GM19043 (cell line): ENCODE measurements around the gene PICK1.

Experiments
- ATAC-seq: cut with Tn5 transposase; IDR thresholded peaks from one replicate; pipeline ENCODE4 v1.9.1; 2021; ENCODE audit warnings: low read depth; ENCODE audit not compliant: unreplicated experiment

The PICK1 gene

DNA sequence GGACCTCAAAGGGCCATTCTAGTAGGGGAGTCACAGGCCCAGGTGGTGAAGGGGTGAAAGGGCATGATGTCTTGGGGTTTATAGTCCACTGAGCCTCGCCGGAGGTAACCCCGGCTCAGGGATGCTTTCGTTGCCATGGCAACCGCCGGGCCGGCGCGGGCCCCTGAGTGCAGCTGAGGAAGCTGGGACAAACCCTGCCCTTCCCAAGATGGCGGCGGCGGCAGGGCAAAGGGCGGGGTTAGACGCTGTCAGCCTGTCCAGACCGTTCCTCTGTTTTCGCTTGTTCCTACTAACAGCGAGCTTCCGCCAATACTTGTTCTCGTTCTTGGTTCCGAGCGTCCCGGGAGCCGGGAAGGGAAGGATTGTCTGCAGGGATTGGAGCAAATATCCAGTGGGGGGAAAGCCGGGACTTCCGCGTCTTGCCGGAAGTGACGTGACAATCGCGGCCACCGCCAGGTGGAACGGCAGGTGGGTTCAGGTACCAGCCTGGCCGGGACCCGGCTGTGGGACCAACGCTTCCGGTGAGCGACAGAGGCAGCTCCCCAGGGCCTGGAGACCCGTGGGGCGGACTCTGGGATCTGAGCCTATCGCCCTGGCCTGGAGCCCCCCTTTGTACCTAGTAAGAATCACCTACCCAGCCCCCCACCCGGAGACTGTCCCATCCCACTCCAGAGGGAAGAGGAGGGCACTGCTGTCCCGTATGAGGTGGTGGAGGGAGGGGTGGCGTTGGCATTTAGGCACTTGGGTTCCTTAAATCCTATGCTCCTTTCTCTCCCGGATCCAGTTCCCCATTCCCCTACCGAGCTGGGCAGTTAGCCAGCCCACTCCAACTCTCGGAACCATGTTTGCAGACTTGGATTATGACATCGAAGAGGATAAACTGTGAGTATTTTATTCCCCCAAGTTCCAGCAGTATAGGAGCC, at the start of gene PICK1:
Gene PICK1 (plus strand): TSS at position 436 of the 923 bp plus-strand sequence. CDS start 406 bp downstream, at position 842.
- no peak for ATAC-seq

DNA sequence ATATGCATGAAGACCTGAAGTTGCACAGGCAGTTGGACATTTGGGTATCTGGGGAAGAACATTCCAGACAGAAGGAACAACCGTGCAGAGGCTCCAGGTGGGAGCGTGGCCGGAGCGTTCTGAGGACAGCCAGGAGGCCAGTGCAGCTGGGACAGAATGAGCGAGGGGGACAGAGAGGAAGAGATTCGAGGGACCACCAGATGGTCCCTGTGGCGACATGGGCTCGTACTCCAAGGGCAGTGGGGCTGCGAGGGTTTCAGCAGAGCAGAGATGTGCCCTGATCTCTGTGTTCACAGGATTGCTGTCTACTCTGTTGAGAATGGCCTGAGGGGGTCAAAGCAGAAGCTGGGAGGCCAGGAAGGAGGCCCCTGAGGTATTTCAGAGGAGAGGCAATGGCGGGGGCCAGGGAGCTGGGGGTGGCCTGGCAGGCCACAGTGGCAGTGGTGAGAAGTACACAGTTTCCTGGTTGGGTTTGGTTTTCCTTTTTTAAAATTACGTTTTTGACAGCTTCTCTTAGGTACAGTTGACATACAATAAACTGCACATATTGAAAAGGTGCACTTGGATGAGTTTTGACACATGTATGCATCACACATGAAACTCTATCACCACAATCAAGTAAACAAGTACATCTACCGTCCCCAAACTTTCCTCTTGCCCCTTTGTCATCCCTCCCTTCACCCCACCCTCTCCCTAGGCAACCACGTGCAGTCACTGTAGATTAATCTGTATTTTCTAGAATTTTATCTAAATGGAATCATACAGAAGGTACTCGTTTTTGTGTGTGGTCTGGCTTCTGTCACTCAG, 48.0 kb upstream of the PICK1 start:
- ATAC-seq = no peak

DNA sequence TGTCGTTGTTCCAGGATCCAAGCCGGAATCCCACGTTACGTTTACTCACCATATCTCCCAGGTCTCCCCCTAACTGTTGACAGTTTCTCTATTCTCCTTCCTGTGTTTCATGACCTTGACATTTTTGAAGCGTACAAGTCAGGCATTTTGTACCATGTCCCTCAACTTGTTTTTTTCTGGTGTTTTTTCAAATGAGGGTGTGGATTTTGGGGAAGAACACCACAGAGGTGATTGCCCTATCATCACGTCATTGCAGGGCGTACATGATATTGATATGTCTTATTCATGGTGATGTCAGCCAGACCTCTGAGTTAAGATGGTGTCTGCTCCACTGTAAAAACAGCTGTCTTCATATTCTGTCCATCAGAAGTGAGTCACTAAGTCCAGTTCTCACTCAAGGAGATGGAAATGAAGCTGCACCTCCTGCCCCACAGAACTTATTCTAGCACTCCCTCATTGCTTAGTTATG, 44.6 kb upstream of the PICK1 start:
- no peak for ATAC-seq

DNA sequence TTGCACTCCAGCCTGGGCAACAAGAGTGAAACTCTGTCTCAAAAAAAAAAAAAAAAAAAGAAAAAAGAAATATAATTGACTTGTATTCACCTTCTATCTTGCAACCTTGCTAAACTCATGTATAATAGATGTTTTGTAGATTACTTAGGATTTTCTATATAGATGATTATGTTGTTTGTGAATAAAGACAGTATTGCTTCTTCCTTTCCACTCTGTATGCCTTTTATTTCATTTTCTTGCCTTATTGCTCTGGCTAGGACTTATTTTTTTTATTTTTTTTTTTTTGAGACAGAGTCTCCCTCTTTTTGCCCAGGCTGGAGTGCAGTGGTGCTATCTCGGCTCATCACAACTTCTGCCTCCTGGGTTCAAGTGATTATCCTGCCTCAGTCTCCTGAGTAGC, 43.1 kb upstream of the PICK1 start:
- ATAC-seq = no peak

DNA sequence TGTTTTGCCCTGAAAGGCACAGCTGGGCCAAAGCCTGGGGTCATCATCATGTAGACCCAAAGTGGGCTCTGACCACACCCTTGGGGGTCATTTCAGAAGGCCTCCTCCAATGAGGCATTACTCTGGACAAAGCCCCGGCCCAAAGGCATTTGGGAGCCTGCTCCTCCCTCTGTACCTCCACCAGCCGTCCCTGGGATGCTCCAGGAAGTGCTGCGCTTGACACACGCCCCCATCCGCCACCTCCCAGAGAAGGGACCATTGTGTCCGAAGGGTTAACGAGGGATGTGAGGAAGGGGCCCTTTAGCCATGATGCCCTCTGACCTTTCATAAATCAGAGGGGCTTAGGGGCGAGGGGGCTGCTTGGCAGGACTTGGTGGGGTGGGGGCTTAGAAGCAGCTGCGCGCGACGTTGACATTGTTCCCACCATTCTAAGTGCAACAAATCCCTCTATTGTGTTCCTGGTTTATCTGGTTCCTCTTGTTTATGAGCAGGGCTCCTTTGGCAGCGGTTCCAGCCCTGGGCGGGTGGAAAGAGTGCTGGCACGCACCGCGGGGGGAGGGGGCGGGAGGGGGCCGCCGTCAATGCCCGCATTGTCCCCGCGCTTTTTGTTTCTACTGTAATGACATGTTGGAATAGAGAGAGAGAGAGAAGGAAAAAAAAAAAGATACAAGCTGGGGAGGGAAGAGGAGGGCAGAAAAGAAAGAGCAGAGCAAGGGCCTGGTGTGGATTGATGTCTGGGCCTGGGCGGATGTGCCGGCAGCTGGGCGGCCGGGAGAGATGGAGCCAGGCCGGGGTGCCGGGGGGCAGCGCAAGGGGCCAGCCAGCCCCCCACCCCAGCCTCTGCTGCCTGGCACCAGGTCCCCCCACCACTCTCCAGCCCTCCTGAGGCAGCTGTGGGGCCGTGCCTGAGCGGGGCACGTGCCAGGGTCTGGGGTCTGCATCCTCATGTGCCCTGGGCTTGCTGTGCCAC, 40.7 kb upstream of the PICK1 start:
- no peak for ATAC-seq

DNA sequence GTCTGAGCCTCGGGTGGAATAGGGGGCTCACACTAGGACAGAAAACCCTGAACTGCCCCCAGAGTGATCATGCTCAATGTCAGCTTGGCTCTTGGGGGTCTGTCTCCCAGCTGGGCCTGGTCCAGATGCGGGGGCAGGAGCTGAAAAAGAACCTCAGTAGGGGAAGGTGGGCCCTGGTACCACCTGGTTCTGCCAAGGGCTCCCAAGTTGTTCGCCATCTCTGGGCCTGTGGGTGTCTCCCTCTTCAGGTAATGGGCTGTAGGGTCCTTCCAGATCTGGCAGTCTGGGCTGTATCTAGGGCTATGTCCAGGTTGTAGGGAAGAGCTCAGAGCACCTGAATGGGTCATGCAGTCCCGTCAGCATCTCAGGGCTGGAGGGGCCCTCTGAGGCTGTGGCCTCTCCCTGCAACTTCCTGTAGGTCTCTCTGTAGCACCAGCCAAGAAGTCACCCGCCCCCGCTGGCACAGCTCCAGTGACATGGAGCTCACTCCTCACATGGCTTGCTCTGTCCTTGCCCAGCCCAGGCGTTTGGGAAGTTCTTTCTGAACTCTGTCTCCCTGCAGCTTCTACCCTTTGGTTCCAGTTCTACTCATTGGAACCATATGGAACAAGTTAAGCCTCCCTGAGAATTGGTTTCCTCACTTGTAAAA, 39.8 kb upstream of the PICK1 start:
- ATAC-seq = no peak

DNA sequence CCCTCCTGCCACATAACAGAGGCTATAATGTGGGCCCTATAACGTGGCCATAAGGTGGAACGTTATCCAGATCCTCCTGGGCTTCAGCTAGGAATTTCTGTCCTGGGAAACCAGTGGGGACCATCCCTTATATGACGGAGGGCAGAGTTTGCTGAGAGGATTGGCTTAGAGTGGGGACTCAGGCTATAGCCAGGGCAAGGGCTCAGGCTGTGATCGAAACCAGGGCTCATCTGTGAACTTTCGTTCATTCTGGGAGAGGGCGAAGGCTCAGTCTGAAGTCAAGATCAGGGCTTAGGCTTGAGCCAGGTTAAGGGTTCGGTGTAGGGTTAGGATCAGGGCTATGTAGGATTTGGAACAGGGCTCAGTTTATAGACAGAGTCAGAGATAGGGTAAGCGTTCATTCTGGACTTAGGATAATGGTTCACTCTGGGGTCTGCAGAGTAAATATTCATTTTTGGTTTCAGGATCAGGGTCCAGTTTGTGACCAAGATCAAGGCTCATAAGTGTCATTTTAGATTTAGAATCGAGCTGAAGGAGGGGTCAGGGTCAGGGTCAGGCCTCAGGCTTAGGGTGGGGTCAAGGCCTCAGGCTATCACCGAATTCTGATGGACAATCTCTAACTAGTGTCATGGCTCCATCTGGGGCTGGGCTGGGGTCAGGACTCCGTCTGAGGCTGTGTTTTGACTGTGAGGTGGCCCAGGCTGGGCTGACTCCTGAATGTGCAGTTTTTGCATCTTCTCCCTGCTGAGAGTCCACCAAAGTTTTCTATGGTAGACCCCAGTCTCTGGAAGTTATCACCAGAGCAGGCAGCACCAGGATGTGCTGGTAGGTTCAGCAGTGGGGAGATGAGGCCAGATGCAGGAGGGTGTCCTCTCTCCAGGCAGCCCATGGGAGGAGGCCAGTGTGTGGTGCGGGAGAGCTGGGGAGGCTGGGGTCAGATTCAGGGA, 39.0 kb upstream of the PICK1 start:
- no peak for ATAC-seq

DNA sequence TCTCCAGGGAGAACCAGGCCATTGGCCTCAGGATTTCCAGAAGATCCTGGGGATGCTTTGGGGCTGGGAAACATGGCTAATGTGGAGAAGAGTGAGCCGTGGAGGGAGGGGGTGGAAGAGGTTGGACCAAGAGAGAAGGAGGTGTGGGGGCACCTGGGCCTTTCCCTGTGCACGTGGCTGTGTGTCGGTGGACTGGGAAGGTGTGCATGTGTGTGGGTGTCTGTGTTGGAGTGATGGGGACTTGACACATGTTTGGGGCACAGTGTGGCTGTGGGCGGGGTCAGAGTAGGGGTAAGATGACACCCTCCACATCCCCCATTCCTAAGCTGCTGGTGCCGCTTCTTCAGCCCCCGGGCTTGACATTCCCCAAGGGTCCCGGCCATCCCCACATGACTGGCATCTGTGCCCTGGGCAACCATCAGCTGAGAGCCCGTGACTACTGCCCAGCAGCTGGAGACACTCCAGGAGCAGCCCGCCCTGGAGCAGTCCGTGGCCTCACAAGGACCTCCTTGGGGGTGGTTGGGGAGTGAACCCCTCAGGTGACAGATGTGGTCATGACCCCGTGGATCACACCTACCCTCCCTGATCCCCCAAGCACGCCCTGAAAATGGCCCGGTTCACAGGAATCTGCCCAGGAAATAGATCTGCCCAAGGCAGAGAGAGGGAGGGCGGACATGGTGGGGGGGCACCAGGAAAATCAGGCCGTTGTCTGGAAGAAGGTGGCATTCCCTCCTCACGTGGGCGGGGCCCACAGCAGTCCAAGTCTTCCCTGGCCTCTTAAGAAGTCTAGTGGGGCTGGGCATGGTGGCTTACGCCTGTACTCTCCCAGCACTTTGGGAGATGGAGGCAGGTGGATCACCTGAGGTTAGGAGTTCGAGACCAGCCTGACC, 38.0 kb upstream of the PICK1 start:
- no peak for ATAC-seq

DNA sequence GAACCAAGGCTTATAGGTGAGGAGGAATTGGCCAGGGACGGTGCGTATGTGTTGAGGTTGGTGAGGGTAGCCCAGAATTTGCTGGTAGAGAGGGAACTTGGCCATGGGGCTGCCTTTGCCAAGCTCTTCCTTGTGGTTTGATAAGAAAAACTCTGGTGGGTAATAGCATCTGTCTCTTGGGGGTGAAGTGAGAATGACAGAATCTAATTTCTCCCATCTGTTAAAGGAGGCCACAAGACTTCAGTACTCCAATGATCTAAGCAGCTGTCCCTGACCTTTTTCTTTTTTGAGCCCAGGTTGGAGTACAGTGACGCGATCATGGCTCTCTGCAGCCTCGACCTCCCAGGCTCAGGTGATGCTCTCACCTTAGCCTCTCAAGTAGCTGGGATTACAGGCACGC, 36.0 kb upstream of the PICK1 start:
- ATAC-seq = no peak

DNA sequence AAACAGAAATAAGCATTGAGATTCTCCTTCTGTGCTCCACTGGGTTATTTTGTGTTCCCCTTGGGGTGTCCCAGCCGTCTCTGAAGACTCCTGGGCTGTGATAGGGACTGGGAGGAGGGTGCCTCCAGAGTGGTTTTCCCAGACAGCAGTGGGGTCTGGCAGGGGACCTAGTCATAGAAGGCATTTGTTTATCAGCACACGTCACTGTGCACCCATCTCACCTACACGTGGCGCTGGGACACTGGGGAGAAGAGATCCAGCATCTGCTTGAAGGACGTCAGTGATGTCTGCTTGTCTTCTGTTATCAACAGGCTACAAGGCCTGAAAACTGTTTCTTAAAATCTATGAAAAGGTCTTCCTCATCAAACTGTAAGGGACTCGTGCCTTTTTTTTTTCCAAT, 34.2 kb upstream of the PICK1 start:
- ATAC-seq = no peak

DNA sequence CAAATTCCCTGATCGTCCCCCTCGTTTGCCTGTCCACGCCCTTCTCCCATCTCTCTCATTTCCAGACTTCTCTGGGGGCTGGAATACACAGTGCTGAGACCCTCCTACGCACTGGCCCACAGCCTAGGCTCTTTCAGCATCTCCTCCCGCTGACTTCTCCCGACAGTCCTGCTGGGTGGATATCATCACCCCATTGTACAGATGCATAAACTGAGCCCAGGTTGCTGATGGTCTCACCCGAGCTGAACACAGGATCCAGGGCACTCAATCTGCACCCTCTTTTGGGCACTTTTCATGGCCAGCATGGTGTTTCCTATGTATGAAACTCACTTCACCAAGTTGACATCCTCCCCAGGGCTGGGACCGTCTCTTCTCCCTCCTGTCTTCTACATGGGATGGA, 31.7 kb upstream of the PICK1 start:
- no peak for ATAC-seq

DNA sequence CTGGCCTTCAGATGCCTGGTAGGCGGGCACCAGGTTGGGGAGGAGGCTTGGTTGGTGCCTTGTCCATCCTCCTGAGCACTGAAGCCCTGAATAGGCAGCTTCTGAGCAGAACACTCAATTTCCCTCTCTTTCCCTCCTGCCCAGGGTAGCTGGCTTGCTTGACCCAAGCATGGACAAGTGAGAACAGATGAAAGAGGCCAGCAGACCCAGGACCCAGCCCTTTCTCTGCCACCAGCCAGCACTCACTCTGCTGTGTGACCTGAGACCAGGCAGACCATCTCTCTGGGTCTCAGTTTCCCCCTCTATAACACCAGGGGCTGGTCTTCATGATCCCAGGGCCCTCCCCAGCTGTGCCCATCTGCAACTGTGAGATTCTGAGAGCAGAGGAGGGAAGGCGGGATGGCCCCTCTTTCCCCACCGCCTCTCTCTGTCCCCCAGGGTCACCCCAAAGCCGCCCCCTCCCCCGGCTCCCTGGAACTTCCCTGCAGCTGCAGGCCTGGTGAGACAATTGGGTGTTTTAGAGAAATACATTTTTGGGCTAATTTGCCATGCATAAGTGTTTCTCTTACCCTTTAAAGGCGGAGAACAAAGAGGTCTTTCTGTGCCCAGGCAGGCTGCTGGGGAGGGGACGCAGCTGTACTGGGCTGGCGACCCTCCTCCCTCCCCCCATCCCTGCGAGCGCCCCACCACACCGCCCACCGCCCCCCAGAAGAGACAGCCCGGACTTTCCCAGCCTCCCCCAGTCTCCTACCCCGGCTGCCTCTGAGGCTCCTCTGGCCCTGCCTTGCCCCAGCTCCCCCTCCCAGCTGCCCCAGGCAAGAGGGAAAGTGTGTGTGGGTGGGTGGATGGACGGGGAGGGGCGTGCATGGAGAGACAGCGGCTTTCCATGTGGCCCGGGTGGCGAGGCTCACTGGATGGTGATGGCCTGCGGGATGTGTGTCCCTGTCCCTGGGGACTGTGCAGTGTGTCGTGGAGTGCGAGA, 30.8 kb upstream of the PICK1 start:
- no peak for ATAC-seq

DNA sequence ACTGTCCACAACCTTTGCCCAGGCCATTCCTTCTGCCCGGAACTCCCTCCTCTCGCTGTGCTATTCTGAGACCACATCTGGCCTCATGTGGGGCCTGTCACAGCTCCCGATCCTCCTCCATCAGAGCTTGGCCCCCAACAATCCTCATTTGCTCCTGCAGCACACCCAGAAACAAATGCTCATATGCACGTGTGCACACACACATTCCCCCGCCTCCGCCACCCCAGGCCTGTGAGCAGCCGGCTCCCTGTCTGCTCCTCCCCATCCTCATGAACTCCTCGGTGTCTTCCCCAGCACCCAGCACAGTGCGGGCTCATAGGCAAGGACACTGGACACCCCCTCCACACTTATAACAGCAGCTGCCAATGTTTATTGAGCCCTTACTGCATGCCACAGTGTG, 29.7 kb upstream of the PICK1 start:
- ATAC-seq = no peak

DNA sequence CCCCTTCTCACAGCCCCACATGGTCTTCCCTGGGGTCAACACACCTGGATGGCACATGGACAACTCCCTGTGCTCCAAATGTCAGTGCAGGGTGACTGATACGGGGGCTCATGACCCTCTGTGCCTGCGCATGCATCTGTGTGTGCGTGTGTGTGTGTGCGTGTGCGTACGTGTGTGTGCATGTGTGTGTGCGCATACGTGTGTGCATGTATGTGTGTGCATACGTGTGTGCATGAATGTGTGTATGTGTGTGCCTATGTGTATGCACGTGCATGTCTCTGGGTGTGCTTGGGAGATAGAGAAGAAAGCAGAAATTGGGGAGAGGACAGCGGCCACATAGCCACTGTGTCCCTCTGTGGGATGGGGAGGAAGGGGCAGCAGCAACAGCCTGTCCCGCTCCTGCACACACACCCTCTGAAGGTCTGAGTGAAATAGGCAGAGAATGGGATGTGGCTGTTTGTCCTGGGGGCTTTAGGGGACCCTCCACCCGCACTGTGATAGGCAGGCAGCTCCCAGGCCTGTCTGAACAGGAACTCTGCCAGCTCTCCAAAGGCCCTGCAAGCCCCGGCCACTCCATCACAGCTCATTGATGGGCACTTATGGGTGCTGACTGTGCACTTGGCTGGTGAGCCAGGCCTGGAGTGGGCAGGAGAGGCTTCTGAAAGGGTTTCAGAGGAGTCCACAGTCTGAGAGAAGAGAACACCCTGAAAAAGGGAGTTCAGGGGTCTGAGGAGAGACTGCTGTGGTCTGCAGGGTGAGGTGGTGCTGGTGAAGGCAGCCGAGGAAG, 28.7 kb upstream of the PICK1 start:
- no peak for ATAC-seq

DNA sequence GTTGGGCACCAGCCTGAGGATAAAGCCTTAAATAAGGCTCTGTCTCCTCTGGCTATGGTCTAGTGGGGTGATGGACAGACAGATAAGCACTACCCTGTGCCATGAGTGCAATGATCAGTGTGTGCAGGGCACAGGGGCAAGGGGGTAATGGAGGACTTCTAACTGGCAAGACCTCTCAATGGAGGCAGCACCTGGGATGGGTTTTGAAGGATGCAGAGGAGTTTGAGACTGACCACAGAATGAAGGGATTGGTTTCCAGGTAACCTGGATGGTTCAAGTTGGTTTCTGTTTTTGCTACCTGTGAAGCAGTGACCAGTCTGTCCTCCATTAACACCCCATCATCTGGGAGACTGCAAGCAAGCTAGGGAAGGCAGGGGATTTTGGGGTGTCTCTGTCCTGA, 27.8 kb upstream of the PICK1 start:
- ATAC-seq = no peak

DNA sequence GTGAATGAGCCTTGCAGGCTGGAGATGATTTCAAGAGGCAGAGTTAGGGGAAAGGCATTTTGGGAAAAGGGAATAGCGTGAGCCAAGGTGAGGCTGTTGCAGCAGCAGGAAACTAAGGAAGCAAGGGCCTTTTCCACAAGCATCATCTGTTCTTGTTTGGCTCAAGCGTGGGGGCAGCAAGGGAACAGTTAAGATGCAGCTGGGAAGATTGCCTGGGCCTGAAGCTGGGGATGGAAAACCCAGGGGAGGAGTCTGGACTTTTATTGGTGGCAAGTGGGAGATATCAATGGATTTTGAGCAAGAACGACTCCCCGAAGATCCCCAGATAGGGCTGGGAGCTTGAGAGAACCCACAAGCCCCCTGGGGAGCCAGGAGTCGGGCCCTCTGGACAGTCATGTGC, 27.3 kb upstream of the PICK1 start:
- no peak for ATAC-seq
